DMS153 (cell line): ENCODE results near the gene RBL1.
A peak's percentile ranks its signal among the peaks of the same experiment; 100 is the strongest.
"Not testable (repeated sequence)": the region's sequence is repeated elsewhere in the genome, so short reads cannot be mapped to it uniquely, and the experiment has no call there.

Experiments used
- DNase-seq: peaks from one replicate; lab custom pipeline; 2025; lab: John Stamatoyannopoulos, UW

The RBL1 gene

GRCh38 chr20:36992802-36993334, 102.9 kb downstream of the RBL1 start:
- no peak for DNase-seq

- DNase-seq, result no peak
Observed at GRCh38 chr20:36991703-36992102, 104.1 kb downstream of the RBL1 start.

- DNase-seq, result no peak
Observed at GRCh38 chr20:36989797-36990196, 106.0 kb downstream of the RBL1 start.

- DNase-seq, result no peak
Observed at GRCh38 chr20:36988494-36988966, 107.3 kb downstream of the RBL1 start.

GRCh38 chr20:36984257-36984638, 111.5 kb downstream of the RBL1 start:
- DNase-seq, result no peak

GRCh38 chr20:36975099-36975818, 120.5 kb downstream of the RBL1 start:
- no peak for DNase-seq

- DNase-seq, result no peak
Observed at GRCh38 chr20:36974660-36975059, 121.1 kb downstream of the RBL1 start.

GRCh38 chr20:36971103-36971502, 124.7 kb downstream of the RBL1 start:
- DNase-seq, result no peak

- no peak for DNase-seq
Observed at GRCh38 chr20:36969478-36970186, 126.2 kb downstream of the RBL1 start.

GRCh38 chr20:36969051-36969450, 126.7 kb downstream of the RBL1 start:
- no peak for DNase-seq

GRCh38 chr20:36967636-36968035, 128.2 kb downstream of the RBL1 start:
- DNase-seq, result no peak

- not testable (repeated sequence) for DNase-seq
Observed at GRCh38 chr20:36966965-36967364, 128.8 kb downstream of the RBL1 start.

GRCh38 chr20:36962354-36962941, 133.3 kb downstream of the RBL1 start:
- not testable (repeated sequence) for DNase-seq

- no peak for DNase-seq
Observed at GRCh38 chr20:36959242-36959641, 136.6 kb downstream of the RBL1 start.

GRCh38 chr20:36957875-36958667, 137.7 kb downstream of the RBL1 start:
- DNase-seq, result no peak

GRCh38 chr20:36956674-36957073, 139.1 kb downstream of the RBL1 start:
- no peak for DNase-seq

- DNase-seq, result no peak
Observed at GRCh38 chr20:36956016-36956415, 139.8 kb downstream of the RBL1 start.

GRCh38 chr20:36951979-36952738, 143.6 kb downstream of the RBL1 start:
- DNase-seq, result no peak

- peak; percentile 98 for DNase-seq
Observed at GRCh38 chr20:36951198-36951978, 144.4 kb downstream of the RBL1 start, which contains the start of gene SAMHD1. Gene SAMHD1, minus strand, starts transcription at chr20:36951708. Its CDS starts 65 bp downstream, at chr20:36951643.
